GM18520 (cell line): ENCODE measurements around the gene TEX2.
A peak's percentile ranks its signal among the peaks of the same experiment; 100 is the strongest.

Experiments used
- ATAC-seq: cut with Tn5 transposase; IDR thresholded peaks from one replicate; pipeline ENCODE4 v1.9.1; 2021; ENCODE audit not compliant: unreplicated experiment

Gene TEX2

DNA sequence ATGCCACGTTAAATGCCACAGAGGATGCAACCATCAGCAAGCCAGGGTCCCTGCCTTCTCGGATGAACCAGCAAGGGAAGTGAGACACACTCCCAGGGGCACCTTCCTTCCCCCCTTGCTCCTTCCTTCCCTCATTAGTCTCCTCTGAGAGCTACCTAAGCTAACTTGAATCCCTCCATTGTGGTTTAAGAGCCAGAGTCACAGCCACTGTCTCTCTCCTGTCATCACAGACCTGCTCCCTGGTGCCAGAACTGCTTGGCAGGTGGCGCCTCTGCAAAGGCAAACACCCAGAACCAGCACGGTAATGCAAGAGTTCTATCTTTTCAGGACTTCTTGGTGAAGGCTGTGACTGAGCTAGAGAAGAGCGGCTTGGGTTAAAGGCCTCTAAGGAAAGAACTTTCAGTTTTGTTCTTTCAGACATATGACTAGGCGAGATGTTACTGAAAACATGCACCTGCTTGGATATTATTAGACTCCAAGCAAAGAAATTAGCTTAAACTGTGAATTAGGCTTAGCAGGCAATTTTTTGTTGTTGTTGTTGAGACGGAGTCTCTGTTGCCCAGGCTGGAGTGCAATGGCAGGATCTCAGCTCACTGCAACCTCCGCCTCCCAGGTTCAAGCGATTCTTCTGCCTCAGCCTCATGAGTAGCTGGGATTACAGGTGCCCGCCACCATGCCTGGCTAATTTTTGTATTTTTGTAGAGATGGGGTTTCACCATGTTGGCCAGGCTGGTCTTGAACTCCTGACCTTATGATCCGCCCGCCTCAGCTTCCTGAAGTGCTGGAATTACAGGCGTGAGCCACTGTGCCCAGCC is 141.9 kb downstream of the TEX2 start:
- ATAC-seq: peak; percentile 61

DNA sequence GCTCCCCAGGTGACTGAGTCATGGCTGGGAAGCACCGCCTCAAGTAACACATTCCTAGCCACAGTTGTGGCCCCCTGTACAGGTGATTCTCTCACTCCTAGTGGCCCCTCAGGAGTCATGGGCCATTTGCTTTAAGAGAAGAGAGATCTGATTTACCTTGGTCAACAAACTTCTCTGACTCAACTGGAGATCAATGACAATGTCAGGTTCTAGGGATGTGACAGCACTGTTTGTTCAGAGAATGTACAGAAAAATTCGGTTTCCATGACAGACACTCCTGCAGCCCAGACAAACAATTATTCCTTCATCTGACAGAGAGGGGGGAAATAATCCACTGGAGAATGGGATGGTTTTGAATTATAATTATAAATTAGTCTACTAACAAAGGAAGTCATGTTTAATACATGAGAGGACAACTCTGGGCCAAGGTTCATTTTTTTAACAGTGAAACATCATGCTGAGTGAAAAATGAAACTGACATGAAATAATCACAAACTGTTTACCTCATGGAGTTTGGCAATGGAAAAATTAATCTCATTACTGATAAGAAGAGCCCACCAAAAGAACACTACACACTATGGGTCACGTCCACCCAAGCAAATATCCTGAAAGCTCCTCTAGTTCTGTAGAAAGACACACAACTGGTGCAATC is 142.8 kb downstream of the TEX2 start:
- ATAC-seq: no peak

DNA sequence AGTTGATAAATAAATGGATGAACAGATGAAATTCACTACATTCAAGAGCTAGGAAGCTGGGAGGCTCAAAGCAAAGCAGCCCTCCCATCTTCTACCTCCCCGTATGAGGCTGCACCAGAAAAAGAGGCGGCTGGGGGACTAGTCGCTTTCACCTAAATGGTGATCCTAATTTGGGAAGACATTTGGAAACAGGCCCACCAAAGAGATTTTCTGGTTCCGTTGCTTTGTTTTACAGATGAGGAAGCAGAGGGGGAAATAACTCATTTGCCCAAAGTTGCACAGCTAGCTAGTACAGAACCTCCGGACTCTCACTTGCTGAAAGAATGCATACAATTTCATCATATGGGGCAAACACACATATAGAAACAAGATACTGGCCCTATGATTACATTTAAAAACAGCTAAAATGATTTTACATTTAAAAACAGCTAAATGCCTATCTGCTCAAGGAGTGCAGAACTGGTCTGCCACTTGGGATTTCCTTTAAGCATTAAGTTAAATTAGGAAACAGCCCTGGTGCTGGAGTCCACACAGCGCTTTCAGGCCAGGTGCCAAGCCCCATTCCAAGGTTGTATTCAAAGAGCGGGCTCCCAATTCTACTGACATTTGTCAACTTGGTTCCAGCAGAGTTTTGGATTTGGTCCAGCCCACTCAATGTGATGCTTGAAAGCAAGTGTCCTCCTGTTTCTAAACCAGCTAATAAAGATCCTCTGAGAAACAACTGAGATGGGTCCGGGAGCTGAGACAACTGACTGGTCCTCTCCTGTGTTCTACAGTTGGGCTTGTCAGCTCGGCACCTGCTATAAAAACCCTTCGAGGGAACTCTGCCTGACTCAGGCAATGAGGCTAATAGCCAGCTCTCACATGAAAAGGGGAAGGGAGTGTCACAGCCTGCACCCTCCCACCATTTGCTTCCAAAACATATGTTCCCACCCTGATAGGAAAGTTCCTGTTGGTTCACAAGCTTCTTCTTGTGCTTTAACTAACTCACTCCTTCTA is 144.8 kb downstream of the TEX2 start:
- ATAC-seq: no peak

DNA sequence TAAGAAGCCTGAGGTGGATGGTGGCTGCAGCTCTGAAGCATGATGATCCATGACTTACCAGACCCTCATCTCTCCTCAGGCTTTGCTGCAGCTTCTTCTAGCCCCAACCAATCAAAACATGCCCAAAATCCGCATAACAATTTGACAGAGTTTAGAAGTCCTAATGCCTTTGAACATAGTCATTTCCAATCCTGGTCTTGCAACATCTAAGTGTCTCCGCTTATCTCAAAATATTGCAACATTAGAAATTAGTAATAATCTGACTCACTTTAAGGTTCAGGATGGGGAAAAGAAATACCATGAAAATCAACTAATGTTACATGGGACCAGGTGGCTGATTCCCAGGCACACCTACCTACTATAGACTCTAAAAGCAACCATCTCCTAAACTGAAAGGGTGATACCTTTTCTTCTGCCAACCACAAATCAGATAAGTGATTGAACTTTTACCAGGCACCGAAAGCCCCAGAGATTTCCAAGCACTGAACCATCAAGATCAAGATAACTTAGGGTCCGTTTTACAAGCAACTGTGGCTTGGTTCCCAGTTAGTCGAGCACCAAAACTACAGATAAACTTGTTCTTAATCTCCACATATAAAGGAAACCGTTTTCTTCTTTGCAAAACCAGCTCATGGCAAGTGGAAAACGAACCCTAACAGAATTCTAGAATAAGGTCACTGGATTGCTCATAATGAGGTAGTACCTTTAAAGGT is 147.1 kb downstream of the TEX2 start:
- ATAC-seq: no peak

DNA sequence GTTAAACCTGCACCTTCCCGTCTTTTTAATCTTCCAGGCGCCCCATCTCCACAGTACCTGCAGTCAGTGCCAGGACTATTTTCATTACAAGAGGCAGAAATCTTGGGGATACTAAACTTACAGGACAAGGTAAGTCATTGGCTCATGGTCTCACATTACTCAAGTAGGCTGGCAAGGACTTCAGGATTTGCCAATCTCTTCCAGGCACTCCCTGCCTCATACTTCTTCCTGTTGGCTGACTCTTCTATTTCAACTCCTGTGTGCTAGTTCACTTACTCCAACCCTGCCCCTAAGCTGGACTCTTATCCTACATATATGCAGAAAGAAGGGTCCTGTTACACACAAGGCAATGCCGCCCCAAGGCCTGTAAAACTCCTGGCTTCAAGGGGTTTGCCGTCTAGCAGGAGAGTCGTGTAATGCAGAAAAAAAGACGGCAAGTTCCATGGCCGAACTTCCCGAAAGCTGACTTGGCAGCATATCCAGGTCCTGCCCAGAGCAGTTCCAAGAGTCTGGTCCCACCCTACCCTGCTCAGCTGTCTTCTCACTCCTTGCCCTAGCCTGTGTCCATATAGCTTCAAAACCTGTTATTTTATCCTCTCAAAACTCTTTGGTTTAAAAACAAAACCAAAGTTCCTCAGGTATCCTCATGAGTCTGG is 147.9 kb downstream of the TEX2 start:
- no peak for ATAC-seq

DNA sequence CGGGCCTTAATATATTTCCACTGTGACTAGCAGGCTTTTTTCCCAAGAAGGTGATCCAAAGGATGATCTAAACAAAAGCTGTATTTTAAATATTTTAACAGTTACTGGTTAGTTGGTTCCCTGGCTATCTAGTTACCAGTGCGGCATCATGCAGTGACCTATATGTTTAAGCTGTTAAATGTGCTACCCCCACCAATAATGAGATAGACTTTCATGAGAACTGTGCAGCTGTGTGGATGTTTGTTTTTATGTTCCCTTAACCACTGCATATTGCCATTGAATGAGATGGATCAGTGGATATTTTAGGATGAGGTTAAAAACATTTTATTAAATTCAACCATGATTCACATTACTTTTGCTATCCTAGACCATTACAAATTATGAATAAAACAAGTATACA is 150.1 kb downstream of the TEX2 start:
- ATAC-seq: no peak

DNA sequence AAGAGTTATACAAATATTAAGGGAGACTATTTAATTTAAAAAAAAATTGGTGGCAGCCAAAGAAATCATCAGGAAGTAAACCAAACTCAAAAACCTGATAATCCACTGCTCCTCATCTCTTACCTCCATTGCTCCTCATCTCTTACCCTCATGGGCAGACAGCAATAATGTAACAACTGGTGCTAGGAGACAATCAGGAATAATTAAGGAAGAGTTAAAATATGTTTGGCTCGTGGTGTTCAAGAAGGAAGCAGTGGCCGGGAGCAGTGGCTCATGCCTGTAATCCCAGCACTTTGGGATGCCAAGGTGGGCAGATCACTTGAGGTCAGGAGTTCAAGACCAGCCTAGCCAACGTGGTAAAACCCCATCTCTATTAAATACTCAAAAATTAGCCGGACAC is 151.2 kb downstream of the TEX2 start:
- no peak for ATAC-seq

DNA sequence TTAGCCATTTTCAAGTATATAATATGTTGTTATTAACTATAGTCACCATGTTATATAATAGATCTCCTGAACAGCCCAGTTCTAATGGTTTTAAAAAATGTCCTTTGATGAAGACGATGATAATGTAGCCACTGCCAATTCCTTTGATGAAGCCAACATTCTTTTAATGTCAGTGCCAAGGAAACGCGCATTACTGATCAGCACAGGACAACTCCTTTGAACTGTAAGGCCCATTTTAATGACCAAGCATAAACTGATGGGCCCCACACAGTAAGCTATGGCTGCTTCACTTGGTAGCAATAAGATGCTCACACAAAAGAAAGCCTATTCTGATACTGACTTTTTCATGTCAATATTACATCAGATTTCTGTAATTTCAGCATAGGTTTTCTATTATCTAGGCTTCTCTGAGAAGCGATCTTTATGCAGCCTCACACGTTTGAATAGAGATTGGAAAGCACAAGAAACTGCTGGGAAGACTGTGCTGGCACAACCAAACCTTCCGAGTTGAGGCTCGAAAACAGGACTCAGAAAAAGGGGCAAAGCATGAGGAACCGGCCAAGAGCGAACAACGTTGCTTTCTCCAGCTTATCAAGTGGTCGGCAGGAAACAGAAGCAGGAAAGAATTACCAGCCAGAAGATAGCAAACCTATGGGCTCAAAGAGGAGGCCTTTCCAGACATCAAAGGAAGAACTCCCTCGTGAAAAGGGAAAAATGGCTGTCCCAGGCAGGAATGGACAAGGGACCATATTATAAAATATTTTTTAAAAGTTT is 152.5 kb downstream of the TEX2 start:
- no peak for ATAC-seq

DNA sequence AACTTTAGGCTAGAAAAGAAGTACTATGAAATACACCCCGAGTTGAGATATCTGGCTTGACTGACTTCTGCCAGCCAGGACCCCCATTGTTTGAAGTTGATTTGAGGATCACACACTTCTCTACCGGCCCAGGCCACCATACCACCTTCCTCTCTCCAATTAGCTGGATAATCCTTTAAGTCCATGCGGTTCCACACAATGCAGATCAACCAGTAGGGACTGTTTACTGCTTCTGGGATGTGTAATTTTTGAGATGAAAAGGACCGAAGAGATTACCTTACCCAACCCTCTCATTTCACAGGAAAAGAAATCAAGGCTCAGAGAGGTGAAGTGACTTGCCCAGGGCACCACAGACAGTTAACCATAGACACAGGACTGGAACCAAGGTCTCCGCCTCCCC is 153.7 kb downstream of the TEX2 start:
- ATAC-seq: no peak

DNA sequence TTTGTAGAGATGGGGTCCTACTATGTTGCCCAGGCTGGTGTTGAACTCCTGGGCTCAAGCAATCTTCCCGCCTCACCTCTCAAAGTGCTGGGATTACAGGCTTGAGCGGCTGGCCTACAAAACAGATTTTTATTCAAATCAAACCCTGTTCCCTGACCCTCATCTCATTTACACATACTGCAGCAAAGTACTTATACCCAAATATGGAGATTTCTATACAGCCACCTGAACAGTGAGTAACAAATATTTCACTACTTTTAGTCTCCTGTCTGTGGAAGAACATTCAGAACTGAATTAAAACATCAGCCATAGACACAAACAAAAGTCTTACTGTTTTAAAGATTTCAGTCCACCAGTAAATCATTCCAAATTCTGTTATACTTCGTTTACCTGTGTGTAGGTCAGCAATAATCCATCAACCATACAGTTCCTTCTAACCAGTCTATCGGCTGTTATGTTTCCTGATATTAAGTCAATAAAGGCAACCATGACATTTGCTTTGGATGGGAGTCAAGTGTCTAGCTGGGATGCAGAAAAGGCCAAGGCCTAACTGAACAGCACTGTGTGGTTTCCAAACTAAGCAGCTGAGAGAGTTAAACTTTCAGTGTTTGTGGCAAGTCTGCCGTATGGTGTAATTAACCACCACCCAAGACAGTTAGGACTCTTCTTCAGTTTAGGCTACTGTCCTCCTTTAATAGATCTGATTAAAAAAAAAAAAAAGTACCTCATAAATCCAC is 155.4 kb downstream of the TEX2 start:
- no peak for ATAC-seq

DNA sequence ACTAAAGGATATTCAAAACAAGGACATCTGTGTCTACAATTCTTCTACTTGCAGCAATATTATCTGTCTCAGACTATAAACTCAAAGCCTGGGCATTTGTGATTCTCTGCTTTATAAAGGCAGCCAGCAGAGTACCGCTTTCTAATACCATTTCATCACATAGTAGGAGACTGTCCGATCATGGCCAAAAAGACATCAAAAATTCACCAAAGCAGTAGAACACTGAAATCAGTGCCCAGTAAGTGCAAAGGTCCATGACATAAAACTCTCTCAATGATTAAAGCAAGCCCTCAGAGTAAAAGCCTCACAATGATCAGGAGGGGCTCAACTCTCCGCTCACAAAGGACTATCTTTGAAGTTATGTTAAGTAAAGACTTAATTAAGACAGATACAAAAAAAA is 156.1 kb downstream of the TEX2 start:
- ATAC-seq: no peak

DNA sequence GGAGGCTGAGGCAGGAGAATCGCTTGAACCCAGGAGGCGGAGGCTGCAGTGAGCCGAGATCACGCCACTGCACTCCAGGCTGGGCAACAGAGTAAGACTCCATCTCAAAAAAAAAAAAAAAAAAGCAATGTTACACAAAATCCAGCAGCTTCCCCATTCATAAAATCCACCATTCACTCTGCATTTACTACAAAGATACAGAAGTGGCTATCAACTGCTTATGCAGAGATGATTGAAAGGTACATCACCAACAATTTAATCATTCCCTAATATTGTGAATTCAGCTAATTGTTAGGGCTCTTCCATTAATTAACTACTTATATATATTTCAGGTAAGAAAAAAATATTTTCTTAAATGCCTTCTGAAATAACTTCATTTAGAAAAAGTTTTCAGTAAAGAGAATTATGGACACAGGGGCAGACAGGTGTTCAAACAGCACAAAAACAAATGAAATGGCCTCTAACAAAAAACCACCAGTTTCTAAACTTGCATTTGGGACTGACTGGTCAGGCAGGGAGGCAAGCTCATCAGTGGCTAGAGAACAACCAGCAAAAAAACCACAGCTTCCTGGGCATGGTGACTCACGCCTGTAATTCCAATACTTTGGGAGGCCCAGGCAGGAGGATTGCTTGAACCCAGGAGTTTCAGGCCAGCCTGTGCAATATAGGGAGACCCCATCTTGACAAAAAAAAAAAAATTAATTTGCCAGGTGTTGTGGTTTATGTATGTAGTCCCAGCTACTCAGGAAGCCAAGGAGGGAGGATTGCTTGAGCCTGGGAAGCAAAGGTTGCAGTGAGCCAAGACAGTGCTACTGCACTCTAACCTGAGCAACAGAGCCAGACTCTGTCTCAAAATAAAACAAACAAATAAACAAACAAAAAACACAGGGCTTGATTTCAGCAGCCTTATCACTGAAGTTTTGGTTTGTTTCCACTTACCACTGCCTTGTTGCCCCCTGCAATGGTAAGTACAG is 159.4 kb downstream of the TEX2 start:
- no peak for ATAC-seq

DNA sequence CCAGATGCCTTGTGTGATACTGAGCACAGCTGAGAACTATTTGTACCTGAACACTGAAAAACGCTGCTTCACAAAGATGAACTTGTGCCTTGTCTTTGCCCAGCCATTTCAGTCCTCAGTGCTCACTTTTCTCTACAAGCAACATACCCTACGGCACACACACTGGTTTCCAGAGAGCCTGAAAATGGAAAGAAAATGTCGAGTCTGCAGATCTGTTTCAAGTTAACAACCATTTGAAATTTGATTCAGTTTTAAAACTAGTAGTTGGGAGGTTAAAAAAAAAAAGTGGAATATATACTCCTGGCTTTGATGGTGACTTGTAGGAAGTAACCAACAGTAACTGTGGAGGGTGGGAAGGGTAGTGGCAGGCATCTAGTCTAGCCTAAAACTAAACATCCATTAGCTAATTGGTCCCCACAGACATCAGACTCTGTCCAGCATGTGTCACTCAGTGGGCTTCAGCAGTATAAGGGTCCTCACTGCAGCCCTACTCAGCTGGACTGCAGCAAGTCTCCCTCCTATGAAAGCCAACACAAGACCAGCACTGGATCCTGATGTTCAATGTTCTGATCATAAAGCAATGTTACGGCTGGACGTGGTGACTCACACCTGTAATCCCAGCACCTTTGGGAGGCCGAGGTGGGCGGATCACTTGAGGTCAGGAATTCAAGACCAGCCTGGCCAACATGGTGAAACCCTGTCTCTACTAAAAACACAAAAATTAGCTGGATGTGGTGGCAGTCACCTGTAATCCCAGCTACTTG is 160.3 kb downstream of the TEX2 start:
- ATAC-seq: no peak

DNA sequence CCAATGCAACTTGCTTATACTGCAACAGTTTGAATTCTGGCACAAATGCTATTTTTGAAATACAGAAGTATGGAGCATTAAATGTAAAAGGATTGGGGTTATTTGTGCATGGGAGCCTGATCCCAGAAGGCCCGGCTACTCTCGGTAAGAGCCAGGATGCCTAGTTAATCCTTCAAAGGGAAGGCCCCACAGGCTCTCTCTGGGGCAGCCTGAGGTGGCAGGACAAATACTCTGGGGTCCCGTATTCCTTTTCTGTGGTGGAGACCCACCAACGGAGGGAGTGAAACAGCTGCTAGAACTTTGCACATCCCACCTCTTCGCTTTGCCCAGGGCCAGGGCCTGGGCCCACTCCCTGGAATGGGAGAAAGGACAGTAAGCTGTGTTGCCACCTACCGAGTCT is 163.5 kb downstream of the TEX2 start:
- ATAC-seq: no peak
